ENCODE results near the gene UBASH3B.
"Not testable (repeated sequence)": the region's sequence is repeated elsewhere in the genome, so short reads cannot be mapped to it uniquely, and the experiment has no call there.

Gene UBASH3B

GRCh38 chr11:122711831-122712381 is 56.4 kb downstream of the UBASH3B start:
- no peak for DNase-seq

- no peak for DNase-seq
Measured at GRCh38 chr11:122714004-122714403, 58.5 kb downstream of the UBASH3B start.

GRCh38 chr11:122714484-122714883 is 59.0 kb downstream of the UBASH3B start:
- no peak for DNase-seq

- no peak for DNase-seq
Measured at GRCh38 chr11:122715548-122716440, 60.3 kb downstream of the UBASH3B start.

- DNase-seq: no peak
Measured at GRCh38 chr11:122717264-122717867, 61.8 kb downstream of the UBASH3B start.

- DNase-seq: no peak
Measured at GRCh38 chr11:122720107-122720881, 64.8 kb downstream of the UBASH3B start.

- no peak for DNase-seq
Measured at GRCh38 chr11:122721201-122721963, 65.9 kb downstream of the UBASH3B start.

GRCh38 chr11:122721964-122722266 is 66.4 kb downstream of the UBASH3B start:
- DNase-seq: no peak

GRCh38 chr11:122723106-122723505 is 67.6 kb downstream of the UBASH3B start:
- no peak for DNase-seq

GRCh38 chr11:122723576-122723975 is 68.1 kb downstream of the UBASH3B start:
- no peak for DNase-seq

GRCh38 chr11:122724520-122724919 is 69.0 kb downstream of the UBASH3B start:
- no peak for DNase-seq

GRCh38 chr11:122726028-122726427 is 70.5 kb downstream of the UBASH3B start:
- DNase-seq: no peak

GRCh38 chr11:122727101-122727929 is 71.8 kb downstream of the UBASH3B start:
- no peak for DNase-seq

- no peak for DNase-seq
Measured at GRCh38 chr11:122728561-122728960, 73.0 kb downstream of the UBASH3B start.

GRCh38 chr11:122729139-122729538 is 73.6 kb downstream of the UBASH3B start:
- DNase-seq: no peak

- not testable (repeated sequence) for DNase-seq
Measured at GRCh38 chr11:122730694-122731093, 75.2 kb downstream of the UBASH3B start.

GRCh38 chr11:122731500-122731913 is 76.0 kb downstream of the UBASH3B start:
- no peak for DNase-seq

GRCh38 chr11:122732342-122733315 is 77.1 kb downstream of the UBASH3B start:
- DNase-seq: no peak

GRCh38 chr11:122733318-122733717 is 77.8 kb downstream of the UBASH3B start:
- DNase-seq: no peak

- no peak for DNase-seq
Measured at GRCh38 chr11:122734848-122735496, 79.5 kb downstream of the UBASH3B start.
